ENCODE results near the gene RSRC1. TPM values are rescaled to one million over a fixed set of nuclear protein-coding genes. Genes with fewer than 3 reads are reported as not detected.

Gene RSRC1
- total RNA-seq, 3 donors from 2014 or later = 53.1 to 101 (median 59.3) TPM

GRCh38 chr3:158084651-158085050 lies 25.2 kb upstream of the RSRC1 start:
- TF ChIP-seq POLR2AphosphoS5 (IDR thresholded peaks at IDR 0.05) = no peak
- Histone ChIP-seq H3K9me3 (no peaks in the 10 kb centered on the region), H3K36me3 (no peaks in the 10 kb centered on the region), H3K4me1 (no peaks in the 10 kb centered on the region), H3K27ac (no peak overlapping the region), H3K4me3 (no peak overlapping the region), H3K27me3 (no peaks in the 10 kb centered on the region)
- intact Hi-C loops (cut with DNase I; ENCODE audit: low total_unique reads) = no loop called here
- no peak for DNase-seq (ENCODE audit: low spot score in 2 of 2)

GRCh38 chr3:158085358-158085757 lies 24.5 kb upstream of the RSRC1 start:
- H3K4me1 ChIP-seq = no peaks in the 10 kb centered on the region
- H3K9me3 ChIP-seq = no peaks in the 10 kb centered on the region
- H3K36me3 ChIP-seq = no peaks in the 10 kb centered on the region
- no peak for TF ChIP-seq POLR2AphosphoS5 (IDR thresholded peaks at IDR 0.05)
- no peak for TF ChIP-seq POLR2A (IDR thresholded peaks at IDR 0.05)
- TF ChIP-seq, protein P1, sequence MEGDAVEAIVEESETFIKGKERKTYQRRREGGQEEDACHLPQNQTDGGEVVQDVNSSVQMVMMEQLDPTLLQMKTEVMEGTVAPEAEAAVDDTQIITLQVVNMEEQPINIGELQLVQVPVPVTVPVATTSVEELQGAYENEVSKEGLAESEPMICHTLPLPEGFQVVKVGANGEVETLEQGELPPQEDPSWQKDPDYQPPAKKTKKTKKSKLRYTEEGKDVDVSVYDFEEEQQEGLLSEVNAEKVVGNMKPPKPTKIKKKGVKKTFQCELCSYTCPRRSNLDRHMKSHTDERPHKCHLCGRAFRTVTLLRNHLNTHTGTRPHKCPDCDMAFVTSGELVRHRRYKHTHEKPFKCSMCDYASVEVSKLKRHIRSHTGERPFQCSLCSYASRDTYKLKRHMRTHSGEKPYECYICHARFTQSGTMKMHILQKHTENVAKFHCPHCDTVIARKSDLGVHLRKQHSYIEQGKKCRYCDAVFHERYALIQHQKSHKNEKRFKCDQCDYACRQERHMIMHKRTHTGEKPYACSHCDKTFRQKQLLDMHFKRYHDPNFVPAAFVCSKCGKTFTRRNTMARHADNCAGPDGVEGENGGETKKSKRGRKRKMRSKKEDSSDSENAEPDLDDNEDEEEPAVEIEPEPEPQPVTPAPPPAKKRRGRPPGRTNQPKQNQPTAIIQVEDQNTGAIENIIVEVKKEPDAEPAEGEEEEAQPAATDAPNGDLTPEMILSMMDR (IDR thresholded peaks at IDR 0.05) = no peak
- DNase-seq (ENCODE audit: low spot score in 2 of 2) = no peak
- no peak overlapping the region for H3K4me3 ChIP-seq
- intact Hi-C loops (cut with DNase I; ENCODE audit: low total_unique reads) = no loop called here
- no peak overlapping the region for H3K27ac ChIP-seq
- peaks cover 0 to under 1% of the 10 kb centered on the region in 2 donors for H3K27me3 ChIP-seq

- TF ChIP-seq POLR2A (IDR thresholded peaks at IDR 0.05) (no peak), POLR2AphosphoS5 (IDR thresholded peaks at IDR 0.05) (no peak)
- TF ChIP-seq, protein P1 (IDR thresholded peaks at IDR 0.05) = no peak
- Histone ChIP-seq H3K4me3 (no peak overlapping the region), H3K4me1 (no peaks in the 10 kb centered on the region), H3K27me3 (peaks cover 0 to 7% of the 10 kb centered on the region in 2 donors), H3K27ac (no peak overlapping the region), H3K9me3 (no peaks in the 10 kb centered on the region), H3K36me3 (no peaks in the 10 kb centered on the region)
- intact Hi-C loops (cut with DNase I; ENCODE audit: low total_unique reads) = no loop called here
- DNase-seq (ENCODE audit: low spot score in 2 of 2) = no peak
These were observed 24.0 kb upstream of the RSRC1 start for GRCh38 chr3:158085931-158086330.

GRCh38 chr3:158086361-158086760 lies 23.5 kb upstream of the RSRC1 start:
- TF ChIP-seq, protein P1 (IDR thresholded peaks at IDR 0.05) = no peak
- TF ChIP-seq POLR2A (IDR thresholded peaks at IDR 0.05) = no peak
- no peak for TF ChIP-seq POLR2AphosphoS5 (IDR thresholded peaks at IDR 0.05)
- intact Hi-C loops (cut with DNase I; ENCODE audit: low total_unique reads) = no loop called here
- H3K4me1 ChIP-seq = no peaks in the 10 kb centered on the region
- no peaks in the 10 kb centered on the region for H3K36me3 ChIP-seq
- no peak overlapping the region for H3K4me3 ChIP-seq
- H3K9me3 ChIP-seq = no peaks in the 10 kb centered on the region
- H3K27me3 ChIP-seq = peaks cover 0 to 7% of the 10 kb centered on the region in 2 donors
- DNase-seq (ENCODE audit: low spot score in 2 of 2) = no peak
- no peak overlapping the region for H3K27ac ChIP-seq

- no peak overlapping the region for H3K4me3 ChIP-seq
- no peaks in the 10 kb centered on the region for H3K36me3 ChIP-seq
- no peak for DNase-seq (ENCODE audit: low spot score in 2 of 2)
- H3K9me3 ChIP-seq = no peaks in the 10 kb centered on the region
- TF ChIP-seq POLR2A (IDR thresholded peaks at IDR 0.05) (no peak), POLR2AphosphoS5 (IDR thresholded peaks at IDR 0.05) (no peak)
- TF ChIP-seq, protein P1 (IDR thresholded peaks at IDR 0.05) = no peak
- H3K27ac ChIP-seq = no peak overlapping the region
- peaks cover 0 to 7% of the 10 kb centered on the region in 2 donors for H3K27me3 ChIP-seq
- intact Hi-C loops (cut with DNase I; ENCODE audit: low total_unique reads) = no loop called here
- no peaks in the 10 kb centered on the region for H3K4me1 ChIP-seq
These were observed 23.1 kb upstream of the RSRC1 start for GRCh38 chr3:158086776-158087175.

GRCh38 chr3:158091531-158091930 lies 18.4 kb upstream of the RSRC1 start:
- intact Hi-C loops (cut with DNase I; ENCODE audit: low total_unique reads) = no loop called here

More at GRCh38 chr3:158091531-158091930, 18.4 kb upstream of the RSRC1 start:
- H3K27ac ChIP-seq = no peak overlapping the region
- no peak for DNase-seq (ENCODE audit: low spot score in 2 of 2)
- peaks cover 3 to 43% of the 10 kb centered on the region in 2 donors for H3K27me3 ChIP-seq
- TF ChIP-seq POLR2A (IDR thresholded peaks at IDR 0.05) = no peak
- TF ChIP-seq, protein P1 (IDR thresholded peaks at IDR 0.05) = no peak
- TF ChIP-seq POLR2AphosphoS5 (IDR thresholded peaks at IDR 0.05) = no peak
- H3K4me1 ChIP-seq = no peaks in the 10 kb centered on the region
- H3K9me3 ChIP-seq = peaks cover 0 to 5% of the 10 kb centered on the region in 2 donors
- H3K36me3 ChIP-seq = no peaks in the 10 kb centered on the region
- no peak overlapping the region for H3K4me3 ChIP-seq
